Measurements from ENCODE around the gene SNW1.

DNA sequence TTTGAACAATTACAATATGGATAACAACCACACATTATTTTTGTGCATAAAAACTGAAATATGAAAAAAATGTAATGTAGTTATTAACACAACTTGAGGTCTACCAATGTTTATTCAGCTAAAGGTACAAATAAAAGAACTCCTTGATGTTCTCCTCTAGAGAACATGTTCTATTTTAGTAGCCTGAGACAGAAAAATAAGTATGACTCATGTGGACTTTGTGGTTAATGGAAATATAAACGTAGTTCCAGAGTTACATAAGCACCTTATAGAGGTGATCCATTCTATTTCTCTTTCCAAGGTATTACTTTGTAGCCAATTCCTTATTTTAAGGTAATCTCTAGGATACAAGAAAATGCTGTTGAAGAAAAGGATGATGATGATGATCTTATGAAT lies 78.8 kb downstream of the SNW1 start:
- TF ChIP-seq CTCF (IDR thresholded peaks at IDR 0.05; ENCODE audit: low read length): no peak
- no peak for TF ChIP-seq EZH2 (IDR thresholded peaks at IDR 0.05; ENCODE audit: borderline replicate concordance, low read length)

All from OCI-LY1 (cell line).